Measurements from ENCODE around the gene HHLA2.

Gene HHLA2

GRCh38 chr3:108345492-108346205 is 49.3 kb downstream of the HHLA2 start:
- DNase-seq (ENCODE audit: low read depth, low spot score), result no peak
- TF ChIP-seq CTCF (IDR thresholded peaks at IDR 0.05; ENCODE audit: low read depth, low read length), result no peak
- no peak overlapping the region for H3K4me3 ChIP-seq (ENCODE audit: low read depth, low read length)
- in situ Hi-C loops (cut with HindIII; ENCODE audit: low sequenced_read_pairs), result no loop called here

- no peak for TF ChIP-seq CTCF (IDR thresholded peaks at IDR 0.05; ENCODE audit: low read depth, low read length)
- DNase-seq (ENCODE audit: low read depth, low spot score), result no peak
- no peak overlapping the region for H3K4me3 ChIP-seq (ENCODE audit: low read depth, low read length)
- in situ Hi-C loops (cut with HindIII; ENCODE audit: low sequenced_read_pairs), result no loop called here
Observed at GRCh38 chr3:108346301-108347227, 50.2 kb downstream of the HHLA2 start.

- DNase-seq (ENCODE audit: low read depth, low spot score), result no peak
- TF ChIP-seq CTCF (IDR thresholded peaks at IDR 0.05; ENCODE audit: low read depth, low read length), result no peak
- in situ Hi-C loops (cut with HindIII; ENCODE audit: low sequenced_read_pairs), result no loop called here
- H3K4me3 ChIP-seq (ENCODE audit: low read depth, low read length), result no peak overlapping the region
Observed at GRCh38 chr3:108352176-108352575, 55.8 kb downstream of the HHLA2 start.

- no peak for DNase-seq (ENCODE audit: low read depth, low spot score)
- H3K4me3 ChIP-seq (ENCODE audit: low read depth, low read length), result no peak overlapping the region
- in situ Hi-C loops (cut with HindIII; ENCODE audit: low sequenced_read_pairs), result no loop called here
- TF ChIP-seq CTCF (IDR thresholded peaks at IDR 0.05; ENCODE audit: low read depth, low read length), result no peak
Observed at GRCh38 chr3:108354562-108354961, 58.2 kb downstream of the HHLA2 start.

- no peak for DNase-seq (ENCODE audit: low read depth, low spot score)
- H3K4me3 ChIP-seq (ENCODE audit: low read depth, low read length), result no peak overlapping the region
- no peak for TF ChIP-seq CTCF (IDR thresholded peaks at IDR 0.05; ENCODE audit: low read depth, low read length)
- in situ Hi-C loops (cut with HindIII; ENCODE audit: low sequenced_read_pairs), result no loop called here
Observed at GRCh38 chr3:108357042-108357441, 60.7 kb downstream of the HHLA2 start.

- no peak for TF ChIP-seq CTCF (IDR thresholded peaks at IDR 0.05; ENCODE audit: low read depth, low read length)
- no peak overlapping the region for H3K4me3 ChIP-seq (ENCODE audit: low read depth, low read length)
- in situ Hi-C loops (cut with HindIII; ENCODE audit: low sequenced_read_pairs), result no loop called here
- DNase-seq (ENCODE audit: low read depth, low spot score), result no peak
Observed at GRCh38 chr3:108359011-108359410, 62.7 kb downstream of the HHLA2 start.

All from astrocyte of the spinal cord (primary cell).